Renal cortical epithelial cell (primary cell): Measurements from ENCODE around the gene LAMB1. TPM values are rescaled to one million over a fixed set of nuclear protein-coding genes. Genes with fewer than 3 reads are reported as not detected.
"Not testable (repeated sequence)": the region's sequence is repeated elsewhere in the genome, so short reads cannot be mapped to it uniquely, and the experiment has no call there.

Experiments used
- DNase-seq: peaks from one replicate; pipeline ENCODE4 v3.0.0-alpha.2; 2011; ENCODE audit warnings: low read depth
- total RNA-seq: library from RNA; depleted of rRNA; stranded (reverse); fragments of >200 nt; gene quantifications from 2 replicates; pipeline ENCODE4 v1.2.3, GENCODE V29; 2014

Gene LAMB1
- total RNA-seq, 1 donor from 2014 or later, result 329 TPM

GRCh38 chr7:107971613-107972012, 31.3 kb downstream of the LAMB1 start:
- DNase-seq, result no peak

GRCh38 chr7:107971100-107971499, 31.9 kb downstream of the LAMB1 start:
- DNase-seq, result no peak

DNA sequence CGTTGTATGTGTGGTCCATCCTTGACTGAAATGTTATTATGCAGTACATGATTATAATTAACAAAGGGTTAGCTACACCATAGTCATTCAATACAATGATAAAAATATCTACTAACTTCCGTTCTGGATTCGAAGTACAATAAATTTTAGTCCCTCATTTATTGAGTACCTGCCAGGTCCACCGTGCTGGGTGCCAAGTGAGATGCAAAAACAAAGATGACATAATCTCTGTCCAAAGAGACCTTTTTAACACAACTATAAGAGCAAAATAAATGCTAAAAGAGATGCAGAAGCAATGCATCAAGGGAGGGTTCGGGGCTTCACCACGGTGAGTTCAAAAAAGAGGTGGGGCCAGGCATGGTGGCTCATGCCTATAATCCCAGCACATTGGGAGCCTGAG, 33.1 kb downstream of the LAMB1 start:
- no peak for DNase-seq

GRCh38 chr7:107968449-107968848, 34.5 kb downstream of the LAMB1 start:
- no peak for DNase-seq

- DNase-seq, result no peak
Observed at GRCh38 chr7:107967420-107967819, 35.5 kb downstream of the LAMB1 start.

GRCh38 chr7:107966711-107967110, 36.2 kb downstream of the LAMB1 start:
- DNase-seq, result peak; percentile 76

- DNase-seq, result no peak
Observed at GRCh38 chr7:107964510-107964909, 38.5 kb downstream of the LAMB1 start.

- no peak for DNase-seq
Observed at GRCh38 chr7:107962817-107963216, 40.1 kb downstream of the LAMB1 start.

- no peak for DNase-seq
Observed at GRCh38 chr7:107961405-107961804, 41.6 kb downstream of the LAMB1 start.

GRCh38 chr7:107960272-107960671, 42.7 kb downstream of the LAMB1 start:
- no peak for DNase-seq

GRCh38 chr7:107959527-107959898, 43.4 kb downstream of the LAMB1 start:
- DNase-seq, result no peak

GRCh38 chr7:107958764-107959526, 44.0 kb downstream of the LAMB1 start:
- DNase-seq, result peak; percentile 61

DNA sequence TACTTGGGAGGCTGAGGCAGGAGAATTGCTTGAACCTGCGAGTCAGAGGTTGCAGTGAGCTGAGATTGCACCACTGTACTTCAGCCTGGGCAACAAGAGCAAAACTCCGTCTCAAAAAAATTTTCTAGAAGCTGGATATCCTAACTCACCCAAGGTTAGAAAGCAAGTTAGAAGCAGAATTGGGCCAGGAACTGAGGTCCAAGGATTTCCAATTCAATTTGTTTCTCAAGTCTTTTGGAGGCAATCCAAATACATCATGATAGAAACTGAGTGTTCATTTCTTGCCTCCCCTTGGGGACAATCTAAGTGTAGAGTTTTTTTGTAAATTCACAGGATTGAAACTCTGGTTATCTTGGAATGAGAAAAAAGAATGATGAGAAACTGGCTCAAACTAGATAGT, 45.5 kb downstream of the LAMB1 start:
- no peak for DNase-seq

DNA sequence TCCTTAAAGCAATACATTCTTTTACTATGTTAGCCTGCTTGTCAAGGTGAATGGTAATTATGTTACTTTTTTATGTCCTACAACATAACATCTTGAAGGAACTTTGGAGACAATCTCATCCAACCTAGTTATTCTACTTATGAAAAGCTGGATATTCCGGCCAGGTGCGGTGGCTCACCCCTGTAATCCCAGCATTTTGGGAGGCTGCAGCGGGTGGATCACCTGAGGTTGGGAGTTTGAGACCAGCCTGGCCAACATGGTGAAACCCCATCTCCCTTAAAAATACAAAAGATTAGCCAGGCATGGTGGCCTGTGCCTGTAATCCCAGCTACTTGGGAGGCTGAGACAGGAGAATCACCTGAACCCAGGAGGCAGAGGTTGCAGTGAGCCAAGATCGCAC, 46.0 kb downstream of the LAMB1 start:
- DNase-seq, result not testable (repeated sequence)

DNA sequence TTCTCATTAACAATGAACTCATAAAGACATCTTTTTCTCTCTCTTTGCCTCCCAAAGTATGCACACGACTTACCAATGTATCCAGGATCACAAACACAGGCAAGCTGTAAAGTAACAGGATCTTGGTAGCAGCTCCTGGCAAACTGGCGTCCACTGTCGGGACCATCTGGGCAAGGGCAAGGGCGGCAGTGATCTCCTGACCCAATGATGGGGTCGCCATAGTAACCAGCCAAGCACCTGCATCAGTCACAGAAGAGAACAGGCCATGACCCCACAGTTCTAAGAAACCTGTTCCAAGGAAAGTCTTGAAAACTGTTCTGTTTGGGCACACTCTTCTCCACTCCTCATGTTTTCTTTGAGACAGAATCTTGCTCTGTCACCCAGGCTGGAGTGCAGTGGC, 47.6 kb downstream of the LAMB1 start:
- DNase-seq, result no peak

DNA sequence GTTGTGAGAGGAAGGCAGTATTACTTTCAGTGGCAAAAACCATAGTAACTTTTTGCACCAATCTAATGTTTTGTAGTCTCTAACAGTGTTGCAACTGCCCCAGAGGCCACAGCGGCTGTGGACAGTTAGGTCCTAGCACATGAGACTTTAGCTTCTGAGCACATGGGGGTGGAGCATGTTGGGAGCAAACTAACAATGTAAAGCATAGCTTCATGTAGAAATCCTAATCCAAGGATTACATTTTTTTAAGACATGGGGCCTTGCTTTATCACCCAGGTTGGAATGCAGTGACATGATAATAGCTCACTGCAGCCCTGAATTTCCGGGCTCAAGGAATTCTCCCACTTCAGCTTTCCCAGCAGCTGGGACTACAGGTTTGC, 49.0 kb downstream of the LAMB1 start:
- no peak for DNase-seq

- no peak for DNase-seq
Observed at GRCh38 chr7:107953265-107953923, 49.6 kb downstream of the LAMB1 start.

DNA sequence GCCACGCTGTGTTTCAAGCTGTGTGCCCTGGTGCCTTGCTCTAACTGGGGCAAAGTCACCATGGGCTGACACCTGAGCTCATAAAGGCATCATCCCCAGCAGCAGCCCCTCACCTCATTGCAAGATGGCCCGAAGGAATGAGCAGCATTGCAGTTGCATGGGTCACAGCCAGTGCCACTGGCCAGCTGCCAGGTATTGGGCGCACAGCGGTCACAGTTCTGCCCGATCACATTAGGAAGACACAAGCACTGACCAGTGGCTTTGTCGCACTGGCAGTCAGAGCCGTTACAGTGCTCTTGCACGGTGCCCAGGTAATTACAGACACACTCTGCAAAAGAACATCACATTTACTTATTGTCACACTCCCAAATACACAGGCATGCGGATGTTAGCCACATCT, 51.1 kb downstream of the LAMB1 start:
- no peak for DNase-seq

DNA sequence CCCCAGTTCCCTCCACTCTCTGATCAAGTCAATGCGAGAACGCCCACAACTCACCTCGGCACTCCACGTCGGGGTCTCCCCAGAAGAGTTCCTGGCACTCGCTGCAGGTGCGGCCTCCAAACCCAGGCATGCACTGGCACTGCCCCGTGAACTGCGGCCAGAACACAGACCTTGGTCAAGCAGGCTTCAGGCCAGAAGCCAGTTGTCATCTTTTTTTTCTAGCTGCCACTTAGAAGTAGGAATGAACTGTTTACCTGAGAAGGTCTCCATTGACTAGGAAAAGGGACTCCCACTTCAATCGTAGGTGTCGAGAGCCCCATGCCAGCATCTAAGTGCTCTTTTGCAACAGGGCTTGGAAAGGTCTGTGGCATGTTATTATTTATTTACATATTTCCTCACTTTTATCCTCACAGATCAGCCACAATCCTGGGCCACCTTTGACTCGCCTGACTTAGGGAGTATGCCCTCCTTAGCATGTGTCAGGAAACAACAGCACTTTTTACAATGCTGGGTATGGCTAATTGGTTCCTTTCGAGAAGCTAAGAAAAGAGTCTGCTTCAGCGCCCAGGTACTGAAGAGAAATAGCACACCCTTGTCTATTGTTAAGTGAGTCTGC, 51.7 kb downstream of the LAMB1 start:
- no peak for DNase-seq

DNA sequence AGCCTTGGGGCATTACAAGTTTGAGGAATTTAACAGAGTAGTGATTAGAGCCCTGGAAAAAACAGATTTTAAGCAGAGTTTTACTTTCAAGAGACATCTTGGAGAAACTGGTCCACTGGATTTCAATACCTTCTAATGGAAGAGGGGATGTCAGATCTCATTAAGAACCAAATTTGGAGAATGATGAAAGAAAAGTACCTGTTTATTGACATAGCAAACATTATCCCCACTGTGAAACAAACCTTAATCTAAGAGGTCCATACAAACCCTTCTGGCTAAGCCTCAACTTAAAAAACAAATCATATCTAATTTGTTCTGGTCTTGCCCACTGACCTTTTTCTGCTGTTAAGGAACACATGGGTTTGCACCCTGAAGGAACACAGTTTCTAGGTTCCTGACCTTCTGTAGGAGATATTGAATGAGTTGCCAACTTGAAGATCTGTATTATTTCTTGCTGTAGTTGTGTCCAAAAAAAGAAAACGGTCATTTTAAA, 53.5 kb downstream of the LAMB1 start:
- DNase-seq, result no peak

DNA sequence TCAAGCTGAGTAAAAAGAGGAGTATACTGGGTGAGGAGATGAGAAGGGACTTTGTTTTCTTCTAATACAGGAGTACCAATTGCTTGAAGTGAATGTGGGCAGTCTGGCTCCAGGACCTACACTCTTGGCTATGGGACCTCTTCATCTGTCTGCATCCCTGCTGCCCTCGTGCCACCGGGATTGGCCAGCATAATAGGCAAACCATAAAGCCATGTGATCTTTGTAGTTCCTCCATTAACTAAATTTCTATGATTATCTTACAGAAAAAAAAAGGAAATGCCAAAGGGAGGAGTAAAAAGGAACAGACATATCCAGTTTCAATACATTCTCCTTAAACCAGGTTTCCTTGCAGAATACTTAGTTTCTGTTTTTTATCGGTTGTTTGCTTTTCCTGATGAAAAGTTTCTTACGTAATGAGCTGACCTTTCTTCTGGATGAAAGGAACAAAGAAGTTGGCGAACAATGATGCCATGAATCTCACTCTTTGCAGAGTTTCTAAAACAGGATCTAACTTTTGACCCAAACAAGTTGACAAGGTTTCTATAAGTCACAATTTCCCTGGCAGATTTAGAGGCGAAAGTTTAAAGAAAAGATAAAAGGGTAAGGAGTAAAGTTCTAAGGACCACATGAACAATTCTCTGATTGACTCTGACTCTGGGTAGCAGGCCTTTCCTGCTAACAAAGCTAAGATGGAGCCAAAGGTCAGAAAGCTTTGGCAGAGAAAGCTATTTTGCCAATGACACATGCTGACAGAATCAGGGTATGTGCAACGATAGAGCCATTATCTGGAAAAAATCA, 54.1 kb downstream of the LAMB1 start:
- peak; percentile 94 for DNase-seq

DNA sequence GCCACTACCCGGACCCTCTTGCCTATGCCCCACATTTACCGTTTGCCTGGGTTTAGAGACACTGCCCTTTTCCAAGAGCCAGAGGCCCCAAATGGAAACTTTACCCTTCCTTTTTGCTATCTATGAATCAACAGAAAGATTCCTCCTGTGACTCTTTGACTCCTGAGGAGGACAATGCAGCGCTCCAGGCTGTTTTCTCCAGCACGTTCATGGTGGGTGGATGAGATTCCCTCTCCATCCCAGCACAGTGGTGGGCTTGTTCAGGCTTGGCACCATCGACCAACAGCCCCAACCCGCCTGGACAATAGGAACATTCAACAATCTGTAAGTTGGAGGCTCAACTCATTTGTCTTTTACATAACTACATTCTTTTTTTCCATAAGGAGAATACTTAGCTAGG, 56.1 kb downstream of the LAMB1 start:
- DNase-seq, result no peak
